ENCODE data around the gene STX18.

STX18 gene

DNA sequence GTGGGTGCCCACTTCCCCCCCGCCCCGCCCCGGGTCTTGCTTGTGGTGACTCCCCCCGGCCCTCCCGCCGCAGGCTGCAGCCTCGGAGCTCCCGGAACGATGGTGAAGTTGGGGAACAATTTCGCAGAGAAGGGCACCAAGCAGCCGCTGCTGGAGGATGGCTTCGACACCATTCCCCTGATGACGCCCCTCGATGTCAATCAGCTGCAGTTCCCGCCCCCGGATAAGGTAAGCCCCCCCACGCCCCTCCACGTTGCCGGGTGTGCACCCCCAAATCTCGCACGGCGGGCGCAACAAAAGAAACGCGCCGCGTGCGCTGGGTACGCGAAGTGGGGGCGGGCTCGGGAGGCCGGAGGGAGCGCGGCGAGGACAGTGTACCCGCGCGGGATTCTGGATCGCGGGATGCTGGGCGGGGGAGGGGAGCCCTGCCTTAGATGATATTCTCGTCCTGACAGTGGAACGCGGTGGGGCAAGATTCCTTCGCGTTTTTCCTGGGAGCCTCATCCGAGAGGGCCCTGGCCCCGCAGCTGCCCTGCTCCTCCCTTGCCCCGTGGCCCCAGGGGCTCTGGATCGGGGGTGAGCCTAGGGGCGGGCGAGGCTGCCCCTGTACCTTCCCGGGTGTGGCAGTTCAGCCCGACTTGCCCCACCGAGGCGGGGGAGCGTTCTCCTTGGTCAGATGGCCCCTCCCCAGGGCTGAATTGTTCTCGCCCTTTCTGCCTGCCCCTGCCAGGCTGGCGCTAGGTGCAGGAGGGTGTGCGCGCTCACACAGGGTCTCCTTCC, 154.1 kb downstream of the STX18 start:
- no peak for TF ChIP-seq ZNF274 (IDR thresholded peaks at IDR 0.05; ENCODE audit: low read depth, low read length)
- TF ChIP-seq YY1 (IDR thresholded peaks at IDR 0.05; ENCODE audit: insufficient read depth, insufficient read length), result no peak
- no peak for TF ChIP-seq SUZ12 (IDR thresholded peaks at IDR 0.05; ENCODE audit: extremely low read depth, insufficient read depth, insufficient read length)
- no peak for DNase-seq (ENCODE audit: low read depth, low spot score)
- Histone ChIP-seq H3K36me3 (ENCODE audit: insufficient read depth, insufficient read length, low read length) (peaks cover 10% of the 10 kb centered on the region), H3K27me3 (ENCODE audit: insufficient read depth, insufficient read length) (peaks cover 72% of the 10 kb centered on the region), H3K4me1 (ENCODE audit: insufficient read depth, insufficient read length) (peaks cover 7% of the 10 kb centered on the region), H3K9ac (ENCODE audit: insufficient read length, low read depth) (peak overlapping the region; percentile 34), H3K9me3 (ENCODE audit: insufficient read depth, low read length) (no peaks in the 10 kb centered on the region), H3K4me3 (ENCODE audit: insufficient read length, low read depth) (peak overlapping the region; percentile 68)

DNA sequence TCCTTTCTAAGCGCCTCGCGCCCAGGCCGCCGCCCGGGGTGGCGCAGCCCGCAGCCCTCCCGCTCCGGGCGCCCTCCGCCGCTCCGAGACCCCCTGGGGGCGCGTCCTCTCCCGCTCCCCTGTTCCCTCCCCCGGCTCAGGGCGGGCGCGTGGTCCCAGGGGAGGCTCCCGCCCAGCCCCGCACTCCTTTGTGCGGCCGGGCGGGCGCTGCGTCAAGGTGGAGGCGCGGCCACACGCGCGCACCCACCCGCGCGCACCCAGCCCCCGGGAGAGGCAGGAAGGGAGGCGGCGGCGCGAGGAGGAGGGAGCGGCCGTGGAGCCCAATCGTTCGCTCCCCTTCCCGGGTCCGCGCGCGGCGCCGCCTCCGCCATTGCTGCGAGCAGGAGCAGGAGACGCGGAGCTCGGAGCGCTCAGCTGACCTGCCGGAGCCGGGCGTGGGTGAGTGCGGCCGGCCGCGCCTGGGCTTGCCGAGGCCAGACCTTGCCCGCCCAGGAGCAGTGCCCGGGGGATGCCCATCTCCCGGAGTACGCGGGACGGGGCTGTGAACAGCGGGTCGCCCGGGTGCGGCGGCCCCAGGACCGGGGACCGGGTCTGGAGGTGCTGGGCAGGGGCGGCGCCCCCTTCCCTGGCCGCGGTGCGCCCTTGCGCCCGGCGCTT, 155.0 kb downstream of the STX18 start, which contains the start of gene NSG1:
TSS of gene NSG1 (plus strand) at position 367 of the 657 bp plus-strand sequence. CDS start 528 bp downstream, outside the sequence.
- Histone ChIP-seq H3K9me3 (ENCODE audit: insufficient read depth, low read length) (no peaks in the 10 kb centered on the region), H3K4me3 (ENCODE audit: insufficient read length, low read depth) (peak within 1 kb of the TSS; percentile 68), H3K36me3 (ENCODE audit: insufficient read depth, insufficient read length, low read length) (peaks cover 5% of the 10 kb centered on the region), H3K4me1 (ENCODE audit: insufficient read depth, insufficient read length) (peaks cover 7% of the 10 kb centered on the region), H3K9ac (ENCODE audit: insufficient read length, low read depth) (peak within 1 kb of the TSS; percentile 81), H3K27me3 (ENCODE audit: insufficient read depth, insufficient read length) (peaks cover 72% of the 10 kb centered on the region)
- DNase-seq (ENCODE audit: low read depth, low spot score), result no peak
- TF ChIP-seq ZNF274 (IDR thresholded peaks at IDR 0.05; ENCODE audit: low read depth, low read length), result no peak
- no peak for TF ChIP-seq YY1 (IDR thresholded peaks at IDR 0.05; ENCODE audit: insufficient read depth, insufficient read length)
- no peak for TF ChIP-seq SUZ12 (IDR thresholded peaks at IDR 0.05; ENCODE audit: extremely low read depth, insufficient read depth, insufficient read length)

DNA sequence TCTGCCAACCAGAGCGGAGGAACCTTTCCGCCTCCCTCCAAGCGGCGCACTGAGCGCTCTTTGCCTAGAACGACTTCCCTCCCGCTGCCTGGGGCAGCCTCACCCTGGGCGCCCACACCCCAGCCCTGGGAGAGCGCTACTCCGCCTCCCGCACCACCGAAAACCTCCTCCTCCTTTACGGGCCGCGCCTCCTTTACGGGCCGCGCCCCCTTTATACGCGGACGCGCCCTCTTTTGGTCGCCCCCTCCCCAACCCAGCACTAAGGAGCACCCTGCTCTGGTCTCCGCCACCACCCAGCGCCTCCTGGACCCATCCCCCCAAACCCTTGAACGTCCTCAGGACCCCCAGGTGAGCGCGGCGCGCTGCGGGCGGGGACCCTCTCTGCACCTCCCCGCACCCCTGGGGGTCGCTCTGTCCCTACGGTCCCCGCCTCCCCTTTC, 155.5 kb downstream of the STX18 start:
- peaks cover 7% of the 10 kb centered on the region for H3K4me1 ChIP-seq (ENCODE audit: insufficient read depth, insufficient read length)
- peaks cover 72% of the 10 kb centered on the region for H3K27me3 ChIP-seq (ENCODE audit: insufficient read depth, insufficient read length)
- no peak for DNase-seq (ENCODE audit: low read depth, low spot score)
- H3K9ac ChIP-seq (ENCODE audit: insufficient read length, low read depth), result peak overlapping the region; percentile 81
- no peaks in the 10 kb centered on the region for H3K9me3 ChIP-seq (ENCODE audit: insufficient read depth, low read length)
- TF ChIP-seq YY1 (IDR thresholded peaks at IDR 0.05; ENCODE audit: insufficient read depth, insufficient read length), result no peak
- peaks cover 2% of the 10 kb centered on the region for H3K36me3 ChIP-seq (ENCODE audit: insufficient read depth, insufficient read length, low read length)
- H3K4me3 ChIP-seq (ENCODE audit: insufficient read length, low read depth), result peak overlapping the region; percentile 68

DNA sequence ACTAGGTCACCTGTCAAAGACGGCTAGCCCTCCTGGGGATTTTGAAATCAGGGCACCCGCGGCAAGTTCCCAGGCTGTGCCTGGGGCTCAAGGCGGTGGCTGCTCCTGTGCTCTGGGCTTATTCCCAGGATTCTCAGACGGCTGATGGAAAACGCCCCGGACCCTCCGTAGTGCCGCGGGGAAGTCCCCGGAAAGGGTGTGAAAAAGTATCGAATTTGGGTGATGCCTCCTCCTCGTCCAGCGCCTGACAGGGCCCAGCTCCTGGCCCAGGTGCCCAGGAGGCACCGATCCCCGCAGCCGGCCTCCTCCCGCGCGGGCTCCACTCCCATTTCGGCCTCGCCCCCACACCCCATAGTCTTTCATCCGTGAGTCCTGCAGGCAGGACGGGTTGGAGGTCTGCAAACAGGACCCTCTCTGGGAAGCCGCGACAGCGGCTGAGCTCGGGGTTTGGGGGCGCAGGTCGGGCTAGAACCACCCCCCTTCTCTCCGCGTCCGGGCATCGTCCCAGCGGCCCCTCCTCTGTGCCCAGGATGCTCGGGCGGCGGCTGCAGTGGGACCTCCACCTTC, 156.0 kb downstream of the STX18 start:
- H3K9ac ChIP-seq (ENCODE audit: insufficient read length, low read depth), result peak overlapping the region; percentile 81
- peak overlapping the region; percentile 68 for H3K4me3 ChIP-seq (ENCODE audit: insufficient read length, low read depth)
- H3K27me3 ChIP-seq (ENCODE audit: insufficient read depth, insufficient read length), result peaks cover 72% of the 10 kb centered on the region
- TF ChIP-seq YY1 (IDR thresholded peaks at IDR 0.05; ENCODE audit: insufficient read depth, insufficient read length), result no peak
- TF ChIP-seq SUZ12 (IDR thresholded peaks at IDR 0.05; ENCODE audit: extremely low read depth, insufficient read depth, insufficient read length), result no peak
- no peak for TF ChIP-seq ZNF274 (IDR thresholded peaks at IDR 0.05; ENCODE audit: low read depth, low read length)
- peaks cover 7% of the 10 kb centered on the region for H3K4me1 ChIP-seq (ENCODE audit: insufficient read depth, insufficient read length)
- no peak for DNase-seq (ENCODE audit: low read depth, low spot score)
- no peaks in the 10 kb centered on the region for H3K36me3 ChIP-seq (ENCODE audit: insufficient read depth, insufficient read length, low read length)
- H3K9me3 ChIP-seq (ENCODE audit: insufficient read depth, low read length), result no peaks in the 10 kb centered on the region

DNA sequence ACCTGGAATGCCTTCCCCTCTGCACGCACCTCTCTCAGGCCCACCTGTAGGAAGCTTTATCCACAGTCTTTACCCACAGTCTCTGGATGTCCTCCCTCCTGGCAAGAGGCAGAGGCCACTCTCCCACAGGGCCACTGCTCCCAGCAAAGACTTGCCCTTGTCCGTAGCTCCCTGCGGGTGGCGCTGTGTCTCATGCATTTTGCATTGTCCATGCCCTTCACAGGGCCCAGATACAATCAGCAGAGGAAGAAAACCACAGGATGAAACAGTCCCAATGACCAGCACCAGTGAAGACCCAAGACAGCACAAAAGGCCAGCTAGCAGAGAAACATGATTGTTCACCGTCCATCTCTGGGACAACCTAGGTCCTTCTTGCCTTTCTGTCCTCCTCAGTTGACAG, 157.0 kb downstream of the STX18 start:
- H3K4me1 ChIP-seq (ENCODE audit: insufficient read depth, insufficient read length), result peaks cover 12% of the 10 kb centered on the region
- TF ChIP-seq ZNF274 (IDR thresholded peaks at IDR 0.05; ENCODE audit: low read depth, low read length) (no peak), SUZ12 (IDR thresholded peaks at IDR 0.05; ENCODE audit: extremely low read depth, insufficient read depth, insufficient read length) (no peak), YY1 (IDR thresholded peaks at IDR 0.05; ENCODE audit: insufficient read depth, insufficient read length) (no peak)
- H3K27me3 ChIP-seq (ENCODE audit: insufficient read depth, insufficient read length), result peaks cover 63% of the 10 kb centered on the region
- no peak overlapping the region for H3K9ac ChIP-seq (ENCODE audit: insufficient read length, low read depth)
- H3K4me3 ChIP-seq (ENCODE audit: insufficient read length, low read depth), result no peak overlapping the region
- no peaks in the 10 kb centered on the region for H3K9me3 ChIP-seq (ENCODE audit: insufficient read depth, low read length)
- DNase-seq (ENCODE audit: low read depth, low spot score), result peak; percentile 64
- H3K36me3 ChIP-seq (ENCODE audit: insufficient read depth, insufficient read length, low read length), result no peaks in the 10 kb centered on the region

DNA sequence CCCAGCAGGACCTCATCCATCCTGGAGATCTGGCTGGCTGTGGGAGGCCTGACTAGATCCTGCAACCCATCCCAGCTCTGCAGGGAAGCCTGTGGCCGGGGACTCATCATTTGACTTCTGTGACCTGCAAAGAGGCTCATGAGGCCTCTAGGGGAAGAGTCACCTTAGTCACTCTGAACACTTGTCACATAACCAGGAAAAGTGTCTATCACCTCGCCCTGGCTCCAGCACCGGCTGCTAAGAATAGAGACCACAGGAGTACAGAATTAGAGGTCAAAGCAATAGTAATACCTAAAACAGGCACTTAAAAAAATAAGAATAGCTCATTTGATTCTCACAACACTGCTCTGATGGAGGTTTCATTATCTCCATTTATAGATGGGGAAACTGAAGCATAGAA, 158.8 kb downstream of the STX18 start:
- DNase-seq (ENCODE audit: low read depth, low spot score), result no peak
- Histone ChIP-seq H3K27me3 (ENCODE audit: insufficient read depth, insufficient read length) (peaks cover 46% of the 10 kb centered on the region), H3K9ac (ENCODE audit: insufficient read length, low read depth) (no peak overlapping the region), H3K4me3 (ENCODE audit: insufficient read length, low read depth) (no peak overlapping the region), H3K4me1 (ENCODE audit: insufficient read depth, insufficient read length) (peaks cover 15% of the 10 kb centered on the region), H3K36me3 (ENCODE audit: insufficient read depth, insufficient read length, low read length) (no peaks in the 10 kb centered on the region), H3K9me3 (ENCODE audit: insufficient read depth, low read length) (no peaks in the 10 kb centered on the region)
- TF ChIP-seq YY1 (IDR thresholded peaks at IDR 0.05; ENCODE audit: insufficient read depth, insufficient read length) (no peak), SUZ12 (IDR thresholded peaks at IDR 0.05; ENCODE audit: extremely low read depth, insufficient read depth, insufficient read length) (no peak), ZNF274 (IDR thresholded peaks at IDR 0.05; ENCODE audit: low read depth, low read length) (no peak)

DNA sequence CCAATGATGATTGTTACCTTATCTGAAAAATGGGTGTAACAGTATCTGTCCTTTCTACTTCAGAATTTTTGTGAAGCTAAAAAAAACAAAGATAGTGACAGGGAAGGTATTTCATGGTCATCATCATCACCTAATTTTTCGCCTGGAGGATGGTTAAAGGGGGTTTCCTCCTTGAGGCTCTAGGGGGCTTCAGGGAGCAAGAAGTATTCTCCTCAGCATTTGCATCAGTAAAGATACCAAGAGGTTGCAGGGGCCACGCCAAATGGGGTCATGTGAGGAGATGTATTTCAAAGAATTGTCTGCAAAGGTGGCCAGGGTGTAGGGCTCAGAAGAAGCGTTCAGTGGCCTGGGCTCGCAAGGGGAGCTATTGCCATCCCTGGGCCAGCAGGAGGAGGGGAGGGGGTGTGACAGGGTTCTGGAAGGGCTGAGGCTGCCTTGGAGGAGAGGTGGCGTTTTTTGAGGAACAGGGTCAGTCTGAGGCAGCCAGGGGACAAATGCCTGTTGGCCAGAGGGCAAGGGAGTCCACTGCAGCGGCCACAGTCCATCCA, 162.2 kb downstream of the STX18 start:
- Histone ChIP-seq H3K4me3 (ENCODE audit: insufficient read length, low read depth) (no peak overlapping the region), H3K4me1 (ENCODE audit: insufficient read depth, insufficient read length) (peaks cover 8% of the 10 kb centered on the region), H3K27me3 (ENCODE audit: insufficient read depth, insufficient read length) (peaks cover 19% of the 10 kb centered on the region), H3K36me3 (ENCODE audit: insufficient read depth, insufficient read length, low read length) (no peaks in the 10 kb centered on the region), H3K9ac (ENCODE audit: insufficient read length, low read depth) (no peak overlapping the region), H3K9me3 (ENCODE audit: insufficient read depth, low read length) (no peaks in the 10 kb centered on the region)
- TF ChIP-seq YY1 (IDR thresholded peaks at IDR 0.05; ENCODE audit: insufficient read depth, insufficient read length) (no peak), SUZ12 (IDR thresholded peaks at IDR 0.05; ENCODE audit: extremely low read depth, insufficient read depth, insufficient read length) (no peak), ZNF274 (IDR thresholded peaks at IDR 0.05; ENCODE audit: low read depth, low read length) (no peak)
- no peak for DNase-seq (ENCODE audit: low read depth, low spot score)

Data from NT2/D1 (cell line).